Transverse colon (tissue), 3 donors: ENCODE results near the gene GRM8.

Experiments
- CTCF ChIP-seq, 5 experiments: fragments of 200-600 bp in 3 of 5; fragments of 450-650 bp in 2 of 5; sonication (generic) in 3 of 5; IDR thresholded peaks; 1 replicate in 2 of 5; 2 replicates in 3 of 5; pipeline ENCODE4 v1.5.1; 2016 to 2017; ENCODE audit warnings: antibody characterized with exemption in 5 of 5, inconsistent platforms in 3 of 5, mild to moderate bottlenecking in 2 of 5, moderate library complexity in 1 of 5
- POLR2A ChIP-seq: fragments of 450-650 bp; IDR thresholded peaks from one replicate; pipeline ENCODE4 v1.6.1; 2016; ENCODE audit warnings: antibody characterized with exemption, mild to moderate bottlenecking, moderate library complexity

- TF ChIP-seq POLR2A (no peak), CTCF (IDR thresholded peaks at IDR 0.05) (no peak)
Observed at GRCh38 chr7:127207230-127207629, 45.5 kb downstream of the GRM8 start.
